ENCODE results near the gene ACVRL1. TPM values are rescaled to one million over a fixed set of nuclear protein-coding genes. Genes with fewer than 3 reads are reported as not detected.

The ACVRL1 gene
- total RNA-seq, 3 donors from 2014 or later (not counting 1 experiment from before 2014, with no cell fraction given) = 0.57 TPM; not detected in 2

DNA sequence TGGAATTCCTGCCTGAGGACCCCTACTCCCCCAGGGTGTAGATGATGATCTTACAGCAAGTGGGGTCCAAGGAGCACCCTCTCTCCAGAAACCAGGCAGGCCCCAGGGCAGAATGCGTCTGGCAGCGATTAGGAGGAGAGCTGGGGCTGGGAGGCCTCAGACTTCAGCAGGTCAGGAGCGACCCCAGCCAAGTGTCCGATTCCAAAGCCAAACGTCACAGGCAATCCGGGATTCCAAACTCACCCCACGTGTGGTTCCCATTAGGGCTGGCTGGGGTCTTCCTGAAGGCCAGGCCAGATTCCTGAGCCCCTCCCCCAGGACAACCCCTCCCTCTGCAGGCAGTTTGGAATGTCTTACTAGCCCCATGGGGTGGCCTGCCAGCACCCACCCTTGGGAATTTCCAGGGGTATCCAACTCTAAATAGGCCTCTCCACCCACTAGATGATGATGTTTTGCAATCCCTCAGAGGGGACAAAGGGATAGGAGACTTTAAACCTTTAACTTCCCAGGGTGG is 41.5 kb upstream of the ACVRL1 start:
- H3K27me3 Mint-ChIP-seq (ENCODE audit: low read depth in 2 of 2) = peaks cover 54 to 67% of the 10 kb centered on the region in 2 donors
- Histone ChIP-seq H3K36me3 (ENCODE audit: control insufficient read depth, insufficient read depth, low read length) (no peaks in the 10 kb centered on the region), H3K27me3 (ENCODE audit: control insufficient read depth, insufficient read depth, low read length) (peaks cover 41% of the 10 kb centered on the region), H3K4me1 (ENCODE audit: control insufficient read depth, insufficient read depth, low read length) (peaks cover 32% of the 10 kb centered on the region), H3K9me3 (ENCODE audit: control insufficient read depth, insufficient read depth, low read length) (no peaks in the 10 kb centered on the region), H3K27ac (ENCODE audit: low read length) (no peak overlapping the region), H3K4me3 (ENCODE audit: low read length) (no peak overlapping the region)
- no peak overlapping the region for H3K27ac Mint-ChIP-seq
- TF ChIP-seq, protein P1, sequence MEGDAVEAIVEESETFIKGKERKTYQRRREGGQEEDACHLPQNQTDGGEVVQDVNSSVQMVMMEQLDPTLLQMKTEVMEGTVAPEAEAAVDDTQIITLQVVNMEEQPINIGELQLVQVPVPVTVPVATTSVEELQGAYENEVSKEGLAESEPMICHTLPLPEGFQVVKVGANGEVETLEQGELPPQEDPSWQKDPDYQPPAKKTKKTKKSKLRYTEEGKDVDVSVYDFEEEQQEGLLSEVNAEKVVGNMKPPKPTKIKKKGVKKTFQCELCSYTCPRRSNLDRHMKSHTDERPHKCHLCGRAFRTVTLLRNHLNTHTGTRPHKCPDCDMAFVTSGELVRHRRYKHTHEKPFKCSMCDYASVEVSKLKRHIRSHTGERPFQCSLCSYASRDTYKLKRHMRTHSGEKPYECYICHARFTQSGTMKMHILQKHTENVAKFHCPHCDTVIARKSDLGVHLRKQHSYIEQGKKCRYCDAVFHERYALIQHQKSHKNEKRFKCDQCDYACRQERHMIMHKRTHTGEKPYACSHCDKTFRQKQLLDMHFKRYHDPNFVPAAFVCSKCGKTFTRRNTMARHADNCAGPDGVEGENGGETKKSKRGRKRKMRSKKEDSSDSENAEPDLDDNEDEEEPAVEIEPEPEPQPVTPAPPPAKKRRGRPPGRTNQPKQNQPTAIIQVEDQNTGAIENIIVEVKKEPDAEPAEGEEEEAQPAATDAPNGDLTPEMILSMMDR (IDR thresholded peaks at IDR 0.05) = no peak
- H3K4me1 Mint-ChIP-seq = peaks cover 0 to 23% of the 10 kb centered on the region in 2 donors
- H3K4me3 Mint-ChIP-seq = no peak overlapping the region
- no peaks in the 10 kb centered on the region for H3K36me3 Mint-ChIP-seq
- H3K9me3 Mint-ChIP-seq = no peaks in the 10 kb centered on the region
- WGBS (ENCODE audit: insufficient coverage) = 95% methylated on average over 7 of the region's 7 CpGs
- intact Hi-C loops (cut with micrococcal nuclease) = no loop called here
- DNase-seq = no peak
- ATAC-seq = no peak

DNA sequence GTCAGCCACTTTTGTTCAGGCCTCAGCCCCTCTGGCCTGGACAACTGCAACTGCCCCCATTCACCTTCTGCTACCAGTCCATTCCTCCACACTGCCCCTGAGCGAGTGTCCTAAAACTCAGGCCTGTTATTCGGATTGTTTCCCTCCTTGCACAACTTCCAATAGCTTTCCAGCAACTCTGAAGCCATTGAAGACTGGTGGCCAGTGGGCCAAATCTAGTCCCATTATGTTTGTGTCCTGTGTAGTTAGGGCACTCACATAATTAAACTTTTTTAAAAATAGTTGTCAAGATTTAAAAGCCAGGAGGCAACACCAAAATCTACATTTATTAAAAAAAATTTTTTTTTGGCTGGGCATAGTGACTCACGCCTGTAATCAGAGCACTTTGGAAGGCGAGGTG is 41.0 kb upstream of the ACVRL1 start:
- Histone ChIP-seq H3K27me3 (ENCODE audit: control insufficient read depth, insufficient read depth, low read length) (peaks cover 41% of the 10 kb centered on the region), H3K36me3 (ENCODE audit: control insufficient read depth, insufficient read depth, low read length) (no peaks in the 10 kb centered on the region), H3K27ac (ENCODE audit: low read length) (no peak overlapping the region), H3K9me3 (ENCODE audit: control insufficient read depth, insufficient read depth, low read length) (no peaks in the 10 kb centered on the region), H3K4me3 (ENCODE audit: low read length) (no peak overlapping the region), H3K4me1 (ENCODE audit: control insufficient read depth, insufficient read depth, low read length) (peaks cover 32% of the 10 kb centered on the region)
- WGBS (ENCODE audit: insufficient coverage) = 93% methylated on average over 4 of the region's 4 CpGs
- Mint-ChIP-seq H3K27me3 (ENCODE audit: low read depth in 2 of 2) (peaks cover 55 to 71% of the 10 kb centered on the region in 2 donors), H3K27ac (no peak overlapping the region), H3K36me3 (no peaks in the 10 kb centered on the region), H3K9me3 (no peaks in the 10 kb centered on the region), H3K4me1 (peaks cover 0 to 23% of the 10 kb centered on the region in 2 donors), H3K4me3 (no peak overlapping the region)
- intact Hi-C loops (cut with micrococcal nuclease) = no loop called here
- ATAC-seq (no peak), DNase-seq (no peak)
- TF ChIP-seq, protein P1 (IDR thresholded peaks at IDR 0.05) = no peak

GRCh38 chr12:51866762-51867161 is 40.5 kb upstream of the ACVRL1 start:
- H3K4me1 Mint-ChIP-seq = peaks cover 0 to 23% of the 10 kb centered on the region in 2 donors

More at GRCh38 chr12:51866762-51867161, 40.5 kb upstream of the ACVRL1 start:
- Histone ChIP-seq H3K9me3 (ENCODE audit: control insufficient read depth, insufficient read depth, low read length) (no peaks in the 10 kb centered on the region), H3K27me3 (ENCODE audit: control insufficient read depth, insufficient read depth, low read length) (peaks cover 41% of the 10 kb centered on the region), H3K4me1 (ENCODE audit: control insufficient read depth, insufficient read depth, low read length) (peaks cover 32% of the 10 kb centered on the region), H3K4me3 (ENCODE audit: low read length) (no peak overlapping the region), H3K27ac (ENCODE audit: low read length) (no peak overlapping the region), H3K36me3 (ENCODE audit: control insufficient read depth, insufficient read depth, low read length) (no peaks in the 10 kb centered on the region)
- no peaks in the 10 kb centered on the region for H3K36me3 Mint-ChIP-seq
- DNase-seq (no peak), ATAC-seq (no peak)
- no peak overlapping the region for H3K27ac Mint-ChIP-seq
- TF ChIP-seq, protein P1 (IDR thresholded peaks at IDR 0.05) = no peak
- no peaks in the 10 kb centered on the region for H3K9me3 Mint-ChIP-seq
- no peak overlapping the region for H3K4me3 Mint-ChIP-seq
- WGBS (ENCODE audit: insufficient coverage) = 84% methylated on average over 5 of the region's 8 CpGs
- peaks cover 55 to 71% of the 10 kb centered on the region in 2 donors for H3K27me3 Mint-ChIP-seq (ENCODE audit: low read depth in 2 of 2)
- intact Hi-C loops (cut with micrococcal nuclease) = no loop called here
